SU-DHL-6 (cell line): ENCODE measurements around the gene NOTCH2NLA.
"Not testable (repeated sequence)": the region's sequence is repeated elsewhere in the genome, so short reads cannot be mapped to it uniquely, and the experiment has no call there.

ENCODE experiments used
- EZH2phosphoT487 ChIP-seq: fragments of 200-600 bp; sonication (generic), shearing (Covaris generic); conservative IDR thresholded peaks from 2 replicates; pipeline ENCODE4 v1.6.1; 2018; ENCODE audit warnings: mild to moderate bottlenecking, antibody characterized with exemption, low read length, moderate library complexity, mixed read lengths
- TF ChIP-seq, protein P1 (sequence below): fragments of 200-600 bp; sonication (generic); IDR thresholded peaks from one replicate; pipeline ENCODE4 v1.5.1; 2017; ENCODE audit warnings: antibody characterized with exemption, mild to moderate bottlenecking, low read length, moderate library complexity; ENCODE audit not compliant: insufficient read depth, poor library complexity, severe bottlenecking

DNA sequence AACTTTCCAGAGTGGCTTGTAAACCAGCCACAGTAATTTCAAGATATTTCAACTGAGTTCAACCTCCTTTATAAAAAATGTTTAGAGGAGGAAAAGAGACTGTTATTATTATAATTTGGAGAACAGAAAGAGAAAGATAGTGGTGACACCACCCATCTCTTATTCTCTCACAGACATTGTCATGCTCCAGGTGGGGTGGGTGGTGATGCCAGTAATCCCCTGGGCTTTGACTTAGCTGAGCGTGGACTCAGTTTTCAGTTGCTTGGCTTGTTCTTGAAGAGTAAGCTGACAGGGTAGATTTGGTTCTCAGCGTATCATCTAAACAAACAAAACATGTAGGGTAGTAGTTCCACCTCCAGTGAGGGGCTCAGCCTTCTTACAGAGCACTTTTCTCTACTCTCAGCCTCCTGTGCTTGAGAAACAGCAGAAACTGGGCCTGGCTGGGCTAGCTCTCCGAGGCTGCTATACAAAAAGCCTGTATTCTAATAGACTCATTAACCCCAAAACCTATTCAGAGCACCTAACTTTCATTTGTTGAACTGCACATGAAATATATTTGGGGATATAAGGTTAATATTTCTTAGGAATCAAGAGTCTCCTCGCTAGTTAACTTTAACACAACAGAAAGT is 25.9 kb upstream of the NOTCH2NLA start:
- TF ChIP-seq, protein P1, sequence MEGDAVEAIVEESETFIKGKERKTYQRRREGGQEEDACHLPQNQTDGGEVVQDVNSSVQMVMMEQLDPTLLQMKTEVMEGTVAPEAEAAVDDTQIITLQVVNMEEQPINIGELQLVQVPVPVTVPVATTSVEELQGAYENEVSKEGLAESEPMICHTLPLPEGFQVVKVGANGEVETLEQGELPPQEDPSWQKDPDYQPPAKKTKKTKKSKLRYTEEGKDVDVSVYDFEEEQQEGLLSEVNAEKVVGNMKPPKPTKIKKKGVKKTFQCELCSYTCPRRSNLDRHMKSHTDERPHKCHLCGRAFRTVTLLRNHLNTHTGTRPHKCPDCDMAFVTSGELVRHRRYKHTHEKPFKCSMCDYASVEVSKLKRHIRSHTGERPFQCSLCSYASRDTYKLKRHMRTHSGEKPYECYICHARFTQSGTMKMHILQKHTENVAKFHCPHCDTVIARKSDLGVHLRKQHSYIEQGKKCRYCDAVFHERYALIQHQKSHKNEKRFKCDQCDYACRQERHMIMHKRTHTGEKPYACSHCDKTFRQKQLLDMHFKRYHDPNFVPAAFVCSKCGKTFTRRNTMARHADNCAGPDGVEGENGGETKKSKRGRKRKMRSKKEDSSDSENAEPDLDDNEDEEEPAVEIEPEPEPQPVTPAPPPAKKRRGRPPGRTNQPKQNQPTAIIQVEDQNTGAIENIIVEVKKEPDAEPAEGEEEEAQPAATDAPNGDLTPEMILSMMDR = not testable (repeated sequence)
- not testable (repeated sequence) for TF ChIP-seq EZH2phosphoT487
